K562 (cell line): ENCODE results near the gene PLEKHG3. TPM values are rescaled to one million over a fixed set of nuclear protein-coding genes. Genes with fewer than 3 reads are reported as not detected.

Source experiments
- ATAC-seq: fragments of 200-7000 bp; cut with Tn5 transposase; 3 replicates; pipeline ENCODE4 v1.9.1; 2020; ENCODE audit warnings: moderate library complexity
- BruUV-seq: library from RNA; stranded (reverse); fragments of 400-500 nt; replicated peaks from 2 replicates; lab custom pipeline; 2021; lab: Mats Ljungman, UMichigan
- CTCF ChIA-PET: fragments of 300-600 bp; formaldehyde crosslinking; extraction: SDS; loops from one replicate; lab custom pipeline; 2021; ENCODE audit warnings: low intra/inter-chr PET ratio; lab: Yijun Ruan, JAX
- POLR2A ChIA-PET: fragments of 300-600, 350-650 bp; sonication (Branson Sonifier 250); formaldehyde crosslinking; extraction: SDS; loops from one replicate; lab custom pipeline; 2021; ENCODE audit warnings: antibody characterized with exemption, inconsistent platforms; lab: Yijun Ruan, JAX
- DNase-seq, 4 experiments: peaks; one replicate each; pipeline versions ENCODE4 v3.0.0 to v3.0.0-alpha.2; 2011 to 2018; ENCODE audit warnings: low spot score in 3 of 4, mixed read lengths in 3 of 4; ENCODE audit errors: extremely low read depth in 1 of 4
- FAIRE-seq: peaks from 2 replicates; lab custom pipeline; 2011; peaks lifted over from hg19 to GRCh38; lab: Jason Lieb, UNC
- H2AFZ ChIP-seq: 2 replicates; pipeline ENCODE4 v1.6.0; 2011; ENCODE audit warnings: low read depth, low read length, control low read depth, inconsistent platforms
- H3K27ac ChIP-seq: fragments of 200-600 bp; 3 replicates; pipeline ENCODE4 v1.8.0; 2011; ENCODE audit warnings: low read depth, mild to moderate bottlenecking, control low read depth, inconsistent platforms, low read length, moderate library complexity, mixed read lengths; ENCODE audit errors: extremely low read depth
- H3K27me3 ChIP-seq, 2 experiments: fragments of 300-600 bp in 1 of 2; 2 replicates in 1 of 2; 3 replicates in 1 of 2; pipeline versions ENCODE4 v1.6.0 to v1.8.0; 2011; ENCODE audit warnings: inconsistent platforms in 2 of 2, low read length in 2 of 2, mild to moderate bottlenecking in 1 of 2, mixed read lengths in 1 of 2, moderate library complexity in 1 of 2; ENCODE audit not compliant: control insufficient read depth in 2 of 2, insufficient read depth in 2 of 2
- H3K36me3 ChIP-seq: fragments of 300-600 bp; 3 replicates; pipeline ENCODE4 v1.8.0; 2011; ENCODE audit warnings: mild to moderate bottlenecking, low read length, inconsistent platforms; ENCODE audit not compliant: control insufficient read depth, insufficient read depth
- H3K4me1 ChIP-seq, 2 experiments: fragments of 200-600 bp in 1 of 2; replicated peaks in 1 of 2; 2 replicates in 1 of 2; 3 replicates in 1 of 2; pipeline versions ENCODE4 v1.5.1 to v1.8.0; 2011; ENCODE audit warnings: inconsistent platforms in 2 of 2, low read length in 2 of 2, mild to moderate bottlenecking in 1 of 2, mixed read lengths in 1 of 2, moderate library complexity in 1 of 2; ENCODE audit not compliant: control insufficient read depth in 2 of 2, insufficient read depth in 2 of 2
- H3K4me2 ChIP-seq: 2 replicates; pipeline ENCODE4 v1.6.1; 2011; ENCODE audit warnings: low read length, control low read depth, inconsistent platforms, mixed read lengths; ENCODE audit not compliant: insufficient read depth
- H3K4me3 ChIP-seq: fragments of 200-600 bp; sonication (generic), shearing (Covaris generic); 2 replicates; pipeline ENCODE4 v1.5.1; 2016; ENCODE audit warnings: control low read depth, inconsistent platforms
- H3K79me2 ChIP-seq: fragments of 200-600 bp; 3 replicates; pipeline ENCODE4 v1.8.0; 2011; ENCODE audit warnings: low read length, inconsistent platforms; ENCODE audit not compliant: control insufficient read depth, insufficient read depth
- H3K9ac ChIP-seq, 2 experiments: 2 replicates each; pipeline versions ENCODE4 v1.6.0 to v1.6.1; 2011; ENCODE audit warnings: low read depth in 2 of 2, low read length in 2 of 2, control low read depth in 1 of 2, inconsistent platforms in 1 of 2, mild to moderate bottlenecking in 1 of 2, mixed read lengths in 1 of 2; ENCODE audit not compliant: insufficient read depth in 1 of 2
- H3K9me1 ChIP-seq: one replicate; pipeline ENCODE4 v1.6.0; 2011; ENCODE audit warnings: inconsistent platforms, mild to moderate bottlenecking, low read length, moderate library complexity; ENCODE audit not compliant: control insufficient read depth, insufficient read depth
- H3K9me3 ChIP-seq: replicated peaks from 2 replicates; pipeline ENCODE4 v1.5.1; 2011; ENCODE audit warnings: low read depth, low read length, inconsistent platforms; ENCODE audit not compliant: control insufficient read depth, insufficient read depth
- H4K20me1 ChIP-seq: replicated peaks from 2 replicates; pipeline ENCODE4 v1.6.1; 2011; ENCODE audit warnings: low read length, inconsistent platforms, mixed read lengths; ENCODE audit not compliant: control insufficient read depth, insufficient read depth
- ADNP ChIP-seq: fragments of 200-800 bp; sonication (Bioruptor generic); IDR thresholded peaks from 2 replicates; pipeline ENCODE4 v1.6.1; 2016; ENCODE audit warnings: missing genetic modification characterization, missing compliant biosample characterization
- CREBBP ChIP-seq: IDR thresholded peaks from one replicate; pipeline ENCODE4 v1.6.1; 2012; ENCODE audit warnings: low read depth, mild to moderate bottlenecking, control low read depth, inconsistent platforms, low read length
- ELK1 ChIP-seq: sonication (generic); formaldehyde crosslinking; IDR thresholded peaks from 2 replicates; pipeline ENCODE4 v1.8.1; 2022; ENCODE audit warnings: missing genetic modification reagents
- RBM22 ChIP-seq: fragments of 200-400 bp; formaldehyde crosslinking; IDR thresholded peaks from 2 replicates; pipeline ENCODE4 v1.6.1; 2018; ENCODE audit warnings: low read length, low read depth; ENCODE audit not compliant: poor library complexity, severe bottlenecking
- RFX1 ChIP-seq: fragments of 450-650 bp; IDR thresholded peaks from 2 replicates; pipeline ENCODE4 v1.6.1; 2016; ENCODE audit warnings: mild to moderate bottlenecking, moderate library complexity
- SREBF2 ChIP-seq: sonication (generic); formaldehyde crosslinking; IDR thresholded peaks from 2 replicates; pipeline ENCODE4 v1.4.0; 2020; ENCODE audit warnings: mild to moderate bottlenecking, missing genetic modification reagents
- ZNF24 ChIP-seq: fragments of 450-650 bp; IDR thresholded peaks from 2 replicates; pipeline ENCODE4 v1.6.1; 2016
- WGBS: fragments of 100-300 bp; shearing (Covaris generic); methylation state at CpG from one replicate; pipeline ENCODE4 v1.1.6; 2016; ENCODE audit warnings: low coverage, mixed read lengths; ENCODE audit not compliant: insufficient coverage; ENCODE audit errors: missing lambda C conversion rate; 5-methylcytosine and 5-hydroxymethylcytosine counted together
- in situ Hi-C: fragments of 300-500 bp; cut with MboI; formaldehyde crosslinking; loops from 4 replicates; pipeline ENCODE4 v1.15.0; 2018; ENCODE audit warnings: inconsistent platforms, mixed read lengths
- intact Hi-C: fragments of 100-400 bp; cut with micrococcal nuclease; formaldehyde crosslinking; loops from 2 replicates; pipeline ENCODE4 v1.14.2; 2022
- polyA plus RNA-seq, 8 experiments: library from polyadenylated mRNA; depleted of rRNA in 4 of 8; stranded (reverse) in 5 of 8; unstranded in 3 of 8; fragments of >200 nt; fragmentation: Nextera tagmentation in 2 of 8; fragmentation: Illumina TruSeq in 1 of 8; extraction: Ambion mirVana in 2 of 8; extraction: Trizol in 1 of 8; gene quantifications; 2 replicates each; pipeline versions ENCODE4 v1.2.1 to v1.2.3, GENCODE V29; 2011 to 2014; ENCODE audit warnings: inconsistent platforms in 1 of 8, missing spikeins in 1 of 8
- total RNA-seq, 7 experiments: library from RNA; depleted of rRNA in 6 of 7; stranded (reverse); fragments of >200 nt in 6 of 7; fragmentation: Illumina TruSeq in 2 of 7; extraction: Trizol in 2 of 7; gene quantifications; 2 replicates each; pipeline versions ENCODE4 v1.2.1 to v1.2.3, GENCODE V29; 2011 to 2021; ENCODE audit warnings: low replicate concordance in 1 of 7
- TF ChIP-seq, protein P1 (sequence below): fragments of 450-650 bp; formaldehyde crosslinking; IDR thresholded peaks from 2 replicates; pipeline ENCODE4 v1.4.0; 2020; ENCODE audit warnings: mild to moderate bottlenecking, moderate library complexity

PLEKHG3 gene
- total and polyA plus RNA-seq, 9 of the 15 experiments (the other 6 are each of a cell fraction or from before 2014, with no cell fraction given): 0.04 to 0.16 TPM; not detected in 7

- Histone ChIP-seq H4K20me1 (no peaks in the 10 kb centered on the region), H2AFZ (no peak overlapping the region), H3K4me1 (no peaks in the 10 kb centered on the region), H3K4me3 (no peak overlapping the region), H3K36me3 (no peaks in the 10 kb centered on the region), H3K27ac (no peak overlapping the region), H3K27me3 (peaks cover under 1 to 3% of the 10 kb centered on the region in 2 experiments; a peak in 3 of 5 replicates), H3K9me1 (no peaks in the 10 kb centered on the region), H3K9me3 (no peaks in the 10 kb centered on the region), H3K9ac (no peak overlapping the region), H3K79me2 (no peaks in the 10 kb centered on the region), H3K4me2 (no peak overlapping the region)
- WGBS: 0% methylated on average over 3 of the region's 4 CpGs
- ATAC-seq: no peak
- ChIA-PET CTCF (no interaction called here), POLR2A (no interaction called here)
- DNase-seq: no peak
- intact Hi-C loops (no loop called here), in situ Hi-C loops (no loop called here)
- TF ChIP-seq CREBBP (no peak), RFX1 (peak; percentile 25; the same call in 1 of the 2 replicates), SREBF2 (CRISPR knock-in tag) (no peak), ADNP (tag) (no peak), ZNF24 (no peak), ELK1 (CRISPR knock-in tag) (no peak), RBM22 (no peak)
- TF ChIP-seq, protein P1, sequence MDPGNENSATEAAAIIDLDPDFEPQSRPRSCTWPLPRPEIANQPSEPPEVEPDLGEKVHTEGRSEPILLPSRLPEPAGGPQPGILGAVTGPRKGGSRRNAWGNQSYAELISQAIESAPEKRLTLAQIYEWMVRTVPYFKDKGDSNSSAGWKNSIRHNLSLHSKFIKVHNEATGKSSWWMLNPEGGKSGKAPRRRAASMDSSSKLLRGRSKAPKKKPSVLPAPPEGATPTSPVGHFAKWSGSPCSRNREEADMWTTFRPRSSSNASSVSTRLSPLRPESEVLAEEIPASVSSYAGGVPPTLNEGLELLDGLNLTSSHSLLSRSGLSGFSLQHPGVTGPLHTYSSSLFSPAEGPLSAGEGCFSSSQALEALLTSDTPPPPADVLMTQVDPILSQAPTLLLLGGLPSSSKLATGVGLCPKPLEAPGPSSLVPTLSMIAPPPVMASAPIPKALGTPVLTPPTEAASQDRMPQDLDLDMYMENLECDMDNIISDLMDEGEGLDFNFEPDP: no peak
- BruUV-seq: no TSS peak
- no peak for FAIRE-seq
Measured at GRCh38 chr14:64696355-64696857, 7.8 kb upstream of the PLEKHG3 start.
